Measurements from ENCODE around the gene DIRAS2. TPM values are rescaled to one million over a fixed set of nuclear protein-coding genes. Genes with fewer than 3 reads are reported as not detected.
A peak's percentile ranks its signal among the peaks of the same experiment; 100 is the strongest.

Gene DIRAS2
- polyA plus RNA-seq, 2 of the 4 experiments (the other 2 are of a cell fraction): 0.08 to 0.12 TPM

GRCh38 chr9:90607701-90608516, 34.7 kb downstream of the DIRAS2 start:
- Histone ChIP-seq H3K4me2 (no peak overlapping the region), H3K27ac (no peak overlapping the region), H3K9me3 (no peaks in the 10 kb centered on the region), H3K4me1 (no peaks in the 10 kb centered on the region), H3K4me3 (no peak overlapping the region)
- FAIRE-seq (no peak), DNase-seq (ENCODE audit: low read depth in 1 of 2, low spot score in 1 of 2) (no peak), ATAC-seq (no peak)
- 38% methylated on average over 10 of the region's 10 CpGs for WGBS (ENCODE audit: missing lambda C conversion rate)
- ChIA-PET POLR2A (no interaction called here), CTCF (interaction anchor here (0.9 to 1.4 kb wide), 4 partner anchors 9 to 240 kb away, joined by 3 read pairs; no protein-coding TSS in a partner anchor)
- TF ChIP-seq MAFK (IDR thresholded peaks at IDR 0.05; ENCODE audit: partially characterized antibody) (peak; percentile 72), HOXA7 (CRISPR knock-in tag; IDR thresholded peaks at IDR 0.05) (no peak)

- Histone ChIP-seq H3K4me3 (no peak overlapping the region), H3K27ac (no peak overlapping the region), H3K9me3 (no peaks in the 10 kb centered on the region), H3K4me2 (no peak overlapping the region), H3K4me1 (no peaks in the 10 kb centered on the region)
- WGBS (ENCODE audit: missing lambda C conversion rate): 0% methylated on average over 1 of the region's 1 CpG
- ChIA-PET POLR2A (no interaction called here), CTCF (no interaction called here)
- DNase-seq (ENCODE audit: low read depth in 1 of 2, low spot score in 1 of 2) (no peak), ATAC-seq (0 out of 6 replicates have a peak, but pooled peaks of 1 of the 2 experiments have one; percentile 34), FAIRE-seq (no peak)
- no peak for TF ChIP-seq ESRRA (IDR thresholded peaks at IDR 0.05; ENCODE audit: borderline replicate concordance, low read length)
- TF ChIP-seq PBX3 (IDR thresholded peaks at IDR 0.05): no peak
- no peak for TF ChIP-seq REST (IDR thresholded peaks at IDR 0.05)
- TF ChIP-seq MAX (IDR thresholded peaks at IDR 0.05): no peak
- no peak for TF ChIP-seq MAZ (IDR thresholded peaks at IDR 0.05; ENCODE audit: borderline replicate concordance, low read depth, low read length)
- TF ChIP-seq PHF8 (IDR thresholded peaks at IDR 0.05; ENCODE audit: borderline replicate concordance, low read depth): no peak
- TF ChIP-seq HDAC2 (IDR thresholded peaks at IDR 0.05): no peak
- no peak for TF ChIP-seq MAFK (IDR thresholded peaks at IDR 0.05; ENCODE audit: partially characterized antibody)
- TF ChIP-seq NFE2L2 (conservative IDR thresholded peaks at IDR 0.05; ENCODE audit: low read length): no peak
- no peak for TF ChIP-seq USF2 (IDR thresholded peaks at IDR 0.05)
- TF ChIP-seq ZFP36 (IDR thresholded peaks at IDR 0.05; ENCODE audit: borderline replicate concordance, partially characterized antibody): no peak
- TF ChIP-seq MYC (IDR thresholded peaks at IDR 0.05; ENCODE audit: borderline replicate concordance, low read length): no peak
- no peak for TF ChIP-seq SMC3 (IDR thresholded peaks at IDR 0.05)
- no peak for TF ChIP-seq JUNB (IDR thresholded peaks at IDR 0.05)
- no peak for TF ChIP-seq ELK1 (IDR thresholded peaks at IDR 0.05; ENCODE audit: low read depth, low read length)
- no peak for TF ChIP-seq CHD4 (IDR thresholded peaks at IDR 0.05; ENCODE audit: borderline replicate concordance)
- no peak for TF ChIP-seq RNF2 (IDR thresholded peaks at IDR 0.05; ENCODE audit: borderline replicate concordance, low read depth)
- TF ChIP-seq JUN (IDR thresholded peaks at IDR 0.05): no peak
Observed at GRCh38 chr9:90600029-90600428, 42.6 kb downstream of the DIRAS2 start.

Data from A549 (cell line).